ENCODE results near the gene UBAC2.

UBAC2 gene

DNA sequence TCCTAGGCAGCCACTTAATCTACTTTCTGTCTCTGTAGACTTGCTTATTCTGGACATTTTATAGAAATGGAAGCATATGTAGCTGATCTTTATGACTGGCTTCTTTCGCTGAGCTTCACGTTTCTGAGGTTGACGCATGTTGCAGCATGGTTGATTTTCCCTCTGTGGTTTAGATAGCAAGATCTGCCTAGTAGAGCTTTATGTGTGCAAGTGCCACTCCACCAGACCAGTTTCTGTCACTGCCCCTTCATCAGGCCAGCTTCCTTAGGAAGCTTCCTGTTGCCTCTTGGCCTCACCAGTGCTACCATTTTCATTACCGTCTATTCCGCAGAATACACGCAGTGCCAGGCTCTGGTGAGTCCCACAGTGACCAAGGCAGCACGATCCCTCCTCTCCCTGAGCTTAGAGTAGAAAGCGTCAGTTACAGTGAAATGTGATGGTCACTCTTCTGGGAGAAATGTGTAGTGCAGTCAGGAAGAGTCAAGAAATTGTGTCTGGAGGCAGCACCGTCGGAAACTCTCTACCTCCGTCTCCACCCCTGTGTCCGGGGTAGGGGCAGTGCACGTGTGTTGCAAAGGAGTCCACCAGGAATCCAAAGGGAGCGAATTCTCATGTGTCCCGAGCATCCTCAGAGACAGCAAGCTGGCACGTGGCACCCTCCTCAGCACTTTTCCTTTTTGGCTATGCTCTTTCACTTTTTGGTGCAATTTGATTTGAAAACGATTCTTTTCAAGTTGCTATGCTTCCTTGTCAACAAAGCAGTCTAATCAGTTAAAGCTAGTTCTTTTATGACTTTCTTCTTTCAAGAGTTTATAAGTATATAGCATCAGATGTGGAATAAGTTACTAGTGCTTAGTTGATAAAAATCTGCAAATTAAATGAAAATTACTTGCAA lies 151.9 kb downstream of the UBAC2 start:
- Histone ChIP-seq H3K36me3 (ENCODE audit: low read depth) (peaks cover 9% of the 10 kb centered on the region), H3K4me3 (ENCODE audit: severe bottlenecking) (no peak overlapping the region), H3K9me3 (ENCODE audit: severe bottlenecking) (no peaks in the 10 kb centered on the region), H3K27ac (ENCODE audit: poor library complexity, severe bottlenecking) (no peak overlapping the region), H3K27me3 (ENCODE audit: insufficient read depth, poor library complexity, severe bottlenecking) (no peaks in the 10 kb centered on the region), H3K4me1 (ENCODE audit: insufficient read depth, poor library complexity, severe bottlenecking) (no peaks in the 10 kb centered on the region)
- TF ChIP-seq CTCF (IDR thresholded peaks at IDR 0.05; ENCODE audit: poor library complexity, severe bottlenecking), result no peak
- ATAC-seq (ENCODE audit: low read depth), result no peak
- DNase-seq (ENCODE audit: low spot score), result no peak

GRCh38 chr13:99353246-99353600 lies 152.6 kb downstream of the UBAC2 start:
- no peak overlapping the region for H3K4me3 ChIP-seq (ENCODE audit: severe bottlenecking)
- DNase-seq (ENCODE audit: low spot score) (no peak), ATAC-seq (ENCODE audit: low read depth) (no peak)
- H3K9me3 ChIP-seq (ENCODE audit: severe bottlenecking), result no peaks in the 10 kb centered on the region
- TF ChIP-seq CTCF (IDR thresholded peaks at IDR 0.05; ENCODE audit: poor library complexity, severe bottlenecking), result no peak
- H3K27me3 ChIP-seq (ENCODE audit: insufficient read depth, poor library complexity, severe bottlenecking), result no peaks in the 10 kb centered on the region
- H3K27ac ChIP-seq (ENCODE audit: poor library complexity, severe bottlenecking), result no peak overlapping the region
- H3K36me3 ChIP-seq (ENCODE audit: low read depth), result peaks cover 6% of the 10 kb centered on the region
- H3K4me1 ChIP-seq (ENCODE audit: insufficient read depth, poor library complexity, severe bottlenecking), result no peaks in the 10 kb centered on the region

DNA sequence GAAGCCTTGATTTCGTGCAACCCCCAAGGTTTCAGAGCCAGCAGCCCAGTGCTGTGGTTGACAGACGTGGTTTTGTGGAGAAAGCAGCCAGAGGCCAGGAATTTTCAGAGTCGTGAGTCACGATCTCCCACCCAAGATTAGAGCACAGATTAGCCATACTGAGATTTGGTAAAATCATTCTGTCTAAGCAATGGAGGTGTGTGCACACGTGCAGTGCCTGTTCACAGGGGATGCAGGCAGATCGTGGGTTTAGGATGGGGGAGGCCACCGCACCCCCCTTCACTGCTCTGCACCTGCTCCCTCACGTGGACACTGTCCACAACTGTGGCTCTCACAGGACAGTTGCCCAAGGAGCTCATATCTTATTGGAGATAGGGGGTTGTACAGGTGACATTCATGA lies 153.2 kb downstream of the UBAC2 start:
- no peak for TF ChIP-seq CTCF (IDR thresholded peaks at IDR 0.05; ENCODE audit: poor library complexity, severe bottlenecking)
- ATAC-seq (ENCODE audit: low read depth), result no peak

GRCh38 chr13:99354371-99354951 lies 153.8 kb downstream of the UBAC2 start:
- H3K9me3 ChIP-seq (ENCODE audit: severe bottlenecking), result no peaks in the 10 kb centered on the region
- no peak for TF ChIP-seq CTCF (IDR thresholded peaks at IDR 0.05; ENCODE audit: poor library complexity, severe bottlenecking)
- no peak overlapping the region for H3K4me3 ChIP-seq (ENCODE audit: severe bottlenecking)
- H3K27me3 ChIP-seq (ENCODE audit: insufficient read depth, poor library complexity, severe bottlenecking), result no peaks in the 10 kb centered on the region
- DNase-seq (ENCODE audit: low spot score) (no peak), ATAC-seq (ENCODE audit: low read depth) (no peak)
- no peak overlapping the region for H3K27ac ChIP-seq (ENCODE audit: poor library complexity, severe bottlenecking)
- no peaks in the 10 kb centered on the region for H3K4me1 ChIP-seq (ENCODE audit: insufficient read depth, poor library complexity, severe bottlenecking)
- H3K36me3 ChIP-seq (ENCODE audit: low read depth), result peaks cover 6% of the 10 kb centered on the region

More for the DNA sequence above, 153.2 kb downstream of the UBAC2 start:
- no peaks in the 10 kb centered on the region for H3K9me3 ChIP-seq (ENCODE audit: severe bottlenecking)
- DNase-seq (ENCODE audit: low spot score), result no peak
- H3K27ac ChIP-seq (ENCODE audit: poor library complexity, severe bottlenecking), result no peak overlapping the region
- H3K4me1 ChIP-seq (ENCODE audit: insufficient read depth, poor library complexity, severe bottlenecking), result no peaks in the 10 kb centered on the region
- H3K27me3 ChIP-seq (ENCODE audit: insufficient read depth, poor library complexity, severe bottlenecking), result no peaks in the 10 kb centered on the region
- H3K4me3 ChIP-seq (ENCODE audit: severe bottlenecking), result no peak overlapping the region
- H3K36me3 ChIP-seq (ENCODE audit: low read depth), result peaks cover 6% of the 10 kb centered on the region
